ENCODE data around the gene OR8G1.
"Not testable (repeated sequence)": the region's sequence is repeated elsewhere in the genome, so short reads cannot be mapped to it uniquely, and the experiment has no call there.

The OR8G1 gene

DNA sequence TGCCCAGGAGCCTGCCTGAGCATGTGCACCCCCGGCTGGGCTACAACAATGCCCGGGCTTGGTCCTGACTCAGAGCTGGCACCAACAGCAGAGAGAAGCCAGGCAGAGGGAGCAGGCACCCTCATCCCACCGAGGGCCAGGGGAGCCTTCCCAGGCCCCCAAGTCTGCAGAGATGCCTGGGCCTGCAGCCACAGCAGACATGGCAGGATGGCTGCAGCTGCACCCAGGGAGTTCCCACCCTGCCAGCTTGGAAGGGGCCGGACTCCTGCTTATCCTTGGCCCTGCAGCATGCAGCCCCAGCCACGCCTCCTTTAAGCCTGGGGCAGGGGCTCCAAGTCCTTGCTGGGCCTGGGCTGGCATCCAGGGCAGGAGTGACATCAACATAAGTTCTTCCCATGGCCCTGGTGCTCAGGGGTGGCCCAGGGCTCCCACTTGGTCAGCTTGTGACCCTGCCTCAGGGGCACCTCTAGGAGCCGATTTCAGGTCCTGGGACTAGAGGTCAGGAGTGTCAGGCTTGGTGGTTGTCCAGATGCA, 31.0 kb upstream of the OR8G1 start:
- H3K4me3 ChIP-seq (ENCODE audit: low read depth, low read length) = no peak overlapping the region
- in situ Hi-C loops (cut with HindIII; ENCODE audit: low sequenced_read_pairs) = no loop called here
- TF ChIP-seq CTCF (IDR thresholded peaks at IDR 0.05; ENCODE audit: low read depth, low read length, missing control alignments) = no peak
- no peak for DNase-seq (ENCODE audit: low read depth)

DNA sequence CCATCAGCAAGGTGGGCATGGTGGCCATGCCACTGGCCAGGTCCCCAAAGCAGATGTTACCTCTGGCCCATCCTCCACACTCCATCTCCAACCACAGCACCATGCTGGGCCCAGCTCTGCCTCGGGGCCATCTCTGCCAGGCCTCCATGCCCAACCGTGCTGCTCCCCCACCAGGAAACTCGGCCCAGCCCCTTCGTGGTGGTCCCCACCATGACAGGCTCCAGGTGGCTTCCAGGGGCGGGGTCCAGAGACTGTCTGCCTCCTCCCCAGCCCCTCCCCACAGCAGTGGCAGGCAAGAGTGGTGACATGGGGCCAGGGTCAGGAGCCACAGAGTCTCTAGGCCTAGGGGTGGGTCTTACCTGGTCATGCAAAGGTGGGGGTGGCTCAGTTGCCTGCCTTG, 30.5 kb upstream of the OR8G1 start:
- TF ChIP-seq CTCF (IDR thresholded peaks at IDR 0.05; ENCODE audit: low read depth, low read length, missing control alignments) = no peak
- in situ Hi-C loops (cut with HindIII; ENCODE audit: low sequenced_read_pairs) = no loop called here

DNA sequence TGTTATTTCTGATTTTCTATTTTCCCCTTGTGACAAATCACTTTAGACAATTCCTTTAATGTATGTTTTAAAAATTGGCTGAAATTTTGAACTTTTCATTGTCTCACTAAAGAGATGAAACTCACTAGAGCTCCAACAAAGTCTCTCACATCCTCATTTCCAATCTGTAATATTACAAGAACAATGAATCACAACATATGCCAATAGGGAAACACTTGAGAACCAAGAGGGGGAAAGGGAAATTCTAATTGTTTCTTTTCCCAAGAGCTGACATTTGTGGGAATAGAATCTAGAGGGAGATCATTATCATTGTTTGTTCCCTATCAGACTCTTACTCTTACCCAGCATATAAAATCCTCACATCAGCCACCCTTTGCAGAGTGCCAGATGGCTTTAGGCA, 29.6 kb upstream of the OR8G1 start:
- DNase-seq (ENCODE audit: low read depth) = no peak
- in situ Hi-C loops (cut with HindIII; ENCODE audit: low sequenced_read_pairs) = no loop called here
- no peak for TF ChIP-seq CTCF (IDR thresholded peaks at IDR 0.05; ENCODE audit: low read depth, low read length, missing control alignments)
- H3K4me3 ChIP-seq (ENCODE audit: low read depth, low read length) = no peak overlapping the region

More for the DNA sequence above, 30.5 kb upstream of the OR8G1 start:
- DNase-seq (ENCODE audit: low read depth) = no peak
- H3K4me3 ChIP-seq (ENCODE audit: low read depth, low read length) = no peak overlapping the region

- no peak overlapping the region for H3K4me3 ChIP-seq (ENCODE audit: low read depth, low read length)
- no peak for TF ChIP-seq CTCF (IDR thresholded peaks at IDR 0.05; ENCODE audit: low read depth, low read length, missing control alignments)
- DNase-seq (ENCODE audit: low read depth) = no peak
- in situ Hi-C loops (cut with HindIII; ENCODE audit: low sequenced_read_pairs) = no loop called here
Measured at GRCh38 chr11:124214027-124214426, 26.9 kb upstream of the OR8G1 start.

GRCh38 chr11:124219126-124219525, 21.8 kb upstream of the OR8G1 start:
- no peak overlapping the region for H3K4me3 ChIP-seq (ENCODE audit: low read depth, low read length)
- in situ Hi-C loops (cut with HindIII; ENCODE audit: low sequenced_read_pairs) = no loop called here
- TF ChIP-seq CTCF (IDR thresholded peaks at IDR 0.05; ENCODE audit: low read depth, low read length, missing control alignments) = no peak
- DNase-seq (ENCODE audit: low read depth) = no peak

- DNase-seq (ENCODE audit: low read depth) = no peak
- H3K4me3 ChIP-seq (ENCODE audit: low read depth, low read length) = no peak overlapping the region
- in situ Hi-C loops (cut with HindIII; ENCODE audit: low sequenced_read_pairs) = no loop called here
- TF ChIP-seq CTCF (IDR thresholded peaks at IDR 0.05; ENCODE audit: low read depth, low read length, missing control alignments) = no peak
Measured at GRCh38 chr11:124222407-124222806, 18.5 kb upstream of the OR8G1 start.

DNA sequence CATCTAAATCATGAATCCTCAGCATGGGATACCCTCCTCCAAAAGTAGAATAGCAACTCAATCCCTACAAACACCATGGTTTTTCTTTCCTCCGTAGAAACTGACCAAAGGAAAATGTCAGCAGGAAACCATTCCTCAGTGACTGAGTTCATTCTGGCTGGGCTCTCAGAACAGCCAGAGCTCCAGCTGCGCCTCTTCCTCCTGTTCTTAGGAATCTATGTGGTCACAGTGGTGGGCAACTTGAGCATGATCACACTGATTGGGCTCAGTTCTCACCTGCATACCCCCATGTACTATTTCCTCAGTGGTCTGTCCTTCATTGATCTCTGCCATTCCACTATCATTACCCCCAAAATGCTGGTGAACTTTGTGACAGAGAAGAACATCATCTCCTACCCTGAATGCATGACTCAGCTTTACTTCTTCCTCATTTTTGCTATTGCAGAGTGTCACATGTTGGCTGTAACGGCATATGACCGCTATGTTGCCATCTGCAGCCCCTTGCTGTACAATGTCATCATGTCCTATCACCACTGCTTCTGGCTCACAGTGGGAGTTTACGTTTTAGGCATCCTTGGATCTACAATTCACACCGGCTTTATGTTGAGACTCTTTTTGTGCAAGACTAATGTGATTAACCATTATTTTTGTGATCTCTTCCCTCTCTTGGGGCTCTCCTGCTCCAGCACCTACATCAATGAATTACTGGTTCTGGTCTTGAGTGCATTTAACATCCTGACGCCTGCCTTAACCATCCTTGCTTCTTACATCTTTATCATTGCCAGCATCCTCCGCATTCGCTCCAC, 16.1 kb upstream of the OR8G1 start:
- H3K4me3 ChIP-seq (ENCODE audit: low read depth, low read length); in situ Hi-C loops (cut with HindIII; ENCODE audit: low sequenced_read_pairs); DNase-seq (ENCODE audit: low read depth): not testable (repeated sequence)

All from astrocyte of the cerebellum (primary cell).